Duodenal mucosa (tissue), 2 donors: ENCODE measurements around the gene MB21D2.

Source experiments
- H3K27ac ChIP-seq: one replicate; pipeline ENCODE4 v1.7.0; 2013; ENCODE audit warnings: low read depth, low read length
- H3K27me3 ChIP-seq, 2 donors: one replicate each; pipeline ENCODE4 v1.7.0; 2013; ENCODE audit warnings: low read length in 2 of 2, control low read depth in 1 of 2; ENCODE audit not compliant: insufficient read depth in 2 of 2, control insufficient read depth in 1 of 2
- H3K36me3 ChIP-seq, 2 donors: one replicate each; pipeline ENCODE4 v1.7.0; 2013; ENCODE audit warnings: low read length in 2 of 2, control low read depth in 1 of 2; ENCODE audit not compliant: insufficient read depth in 2 of 2, control insufficient read depth in 1 of 2
- H3K4me1 ChIP-seq, 2 donors: one replicate each; pipeline ENCODE4 v1.7.0; 2013; ENCODE audit warnings: low read length in 2 of 2, control low read depth in 1 of 2; ENCODE audit not compliant: insufficient read depth in 2 of 2, control insufficient read depth in 1 of 2
- H3K4me3 ChIP-seq, 2 donors: one replicate each; pipeline ENCODE4 v1.7.0; 2013; ENCODE audit warnings: low read length in 2 of 2, low read depth in 1 of 2
- H3K9ac ChIP-seq, 2 donors: one replicate each; pipeline ENCODE4 v1.7.0; 2013; ENCODE audit warnings: low read length in 2 of 2, low read depth in 1 of 2
- H3K9me3 ChIP-seq, 2 donors: one replicate each; pipeline ENCODE4 v1.7.0; 2013; ENCODE audit warnings: low read length in 2 of 2, control low read depth in 1 of 2; ENCODE audit not compliant: control insufficient read depth in 1 of 2

The MB21D2 gene

DNA sequence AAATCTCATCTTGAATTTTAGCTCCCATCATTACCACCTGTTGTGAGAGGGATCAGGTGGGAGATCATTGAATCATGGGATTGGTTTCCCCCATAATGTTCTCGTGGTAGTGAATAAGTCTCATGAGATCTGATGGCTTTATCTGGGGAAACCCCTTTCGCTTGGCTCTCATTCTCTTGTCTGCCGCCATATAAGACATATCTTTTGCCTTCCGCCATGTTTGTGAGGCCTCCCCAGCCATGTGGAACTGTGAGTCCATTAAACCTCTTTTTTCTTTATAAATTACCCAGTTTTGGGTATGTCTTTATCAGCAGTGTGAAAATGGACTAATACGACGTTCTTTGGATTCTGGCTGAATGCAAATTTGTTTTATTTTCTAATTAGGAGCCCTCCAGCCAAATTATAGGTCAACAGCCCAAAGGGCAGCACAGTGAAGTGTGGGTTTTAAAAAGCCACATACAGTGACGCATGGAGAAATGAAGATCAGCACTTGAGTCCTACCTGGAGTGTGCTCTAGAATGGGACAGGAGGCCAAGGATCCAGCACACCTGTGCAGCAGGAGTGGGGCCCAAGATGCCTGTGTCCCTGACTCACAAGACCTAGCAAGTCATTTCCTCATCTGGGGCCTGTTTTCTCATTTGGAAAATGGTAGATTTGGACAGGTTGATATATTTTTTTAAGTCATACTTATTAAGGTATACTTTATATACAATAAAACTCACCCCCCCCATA lies 89.6 kb downstream of the MB21D2 start:
- H3K9me3 ChIP-seq: no peaks in the 10 kb centered on the region
- H3K27ac ChIP-seq: no peak overlapping the region
- peaks cover 15 to 16% of the 10 kb centered on the region in 2 donors for H3K4me1 ChIP-seq
- H3K9ac ChIP-seq: no peak overlapping the region
- no peaks in the 10 kb centered on the region for H3K36me3 ChIP-seq
- no peaks in the 10 kb centered on the region for H3K27me3 ChIP-seq
- no peak overlapping the region for H3K4me3 ChIP-seq

GRCh38 chr3:192827208-192827607 lies 90.4 kb downstream of the MB21D2 start:
- Histone ChIP-seq H3K4me1 (peaks cover 15 to 16% of the 10 kb centered on the region in 2 donors), H3K9ac (no peak overlapping the region), H3K27me3 (no peaks in the 10 kb centered on the region), H3K4me3 (no peak overlapping the region), H3K9me3 (no peaks in the 10 kb centered on the region), H3K27ac (no peak overlapping the region), H3K36me3 (no peaks in the 10 kb centered on the region)

GRCh38 chr3:192826214-192827006 lies 91.2 kb downstream of the MB21D2 start:
- Histone ChIP-seq H3K9me3 (no peaks in the 10 kb centered on the region), H3K27ac (no peak overlapping the region), H3K9ac (no peak overlapping the region), H3K4me3 (no peak overlapping the region), H3K4me1 (peaks cover 16 to 19% of the 10 kb centered on the region in 2 donors), H3K36me3 (no peaks in the 10 kb centered on the region), H3K27me3 (no peaks in the 10 kb centered on the region)

DNA sequence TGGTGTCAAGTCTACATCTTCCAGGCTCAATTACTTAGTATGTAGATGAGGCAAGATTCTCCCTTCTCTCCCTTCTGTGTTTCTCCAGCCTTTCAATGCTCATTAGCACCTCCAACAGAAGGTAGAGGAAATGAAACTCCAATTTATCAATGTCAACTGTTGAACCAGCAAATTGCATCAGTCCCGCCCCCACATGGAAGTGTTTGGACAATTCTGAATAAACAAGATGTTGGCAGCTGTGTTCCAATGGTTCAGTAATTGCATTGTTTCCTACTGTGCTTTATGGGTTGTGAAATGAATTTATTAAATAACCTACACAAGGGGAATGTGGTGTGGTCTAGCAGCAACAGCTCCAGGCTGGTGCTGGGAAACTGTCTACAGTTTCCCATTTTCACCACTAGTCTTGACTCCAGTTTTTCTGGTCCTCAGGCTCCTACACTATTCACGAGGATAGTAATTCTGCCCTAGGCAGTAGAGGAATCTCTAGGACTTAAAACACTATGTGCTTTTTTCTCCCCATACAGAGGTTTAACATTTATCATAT lies 91.9 kb downstream of the MB21D2 start:
- no peak overlapping the region for H3K9ac ChIP-seq
- H3K9me3 ChIP-seq: no peaks in the 10 kb centered on the region
- H3K36me3 ChIP-seq: no peaks in the 10 kb centered on the region
- H3K27ac ChIP-seq: no peak overlapping the region
- peaks cover 15 to 21% of the 10 kb centered on the region in 2 donors for H3K4me1 ChIP-seq
- no peaks in the 10 kb centered on the region for H3K27me3 ChIP-seq
- no peak overlapping the region for H3K4me3 ChIP-seq

- no peak overlapping the region for H3K9ac ChIP-seq
- H3K4me1 ChIP-seq: peaks cover 15 to 24% of the 10 kb centered on the region in 2 donors
- H3K9me3 ChIP-seq: no peaks in the 10 kb centered on the region
- H3K4me3 ChIP-seq: no peak overlapping the region
- H3K27ac ChIP-seq: no peak overlapping the region
- H3K27me3 ChIP-seq: no peaks in the 10 kb centered on the region
- no peaks in the 10 kb centered on the region for H3K36me3 ChIP-seq
These were observed 92.4 kb downstream of the MB21D2 start for GRCh38 chr3:192825216-192825615.

GRCh38 chr3:192824313-192824712 lies 93.3 kb downstream of the MB21D2 start:
- H3K27ac ChIP-seq: no peak overlapping the region
- H3K27me3 ChIP-seq: no peaks in the 10 kb centered on the region
- no peaks in the 10 kb centered on the region for H3K9me3 ChIP-seq
- H3K9ac ChIP-seq: no peak overlapping the region
- peaks cover 21 to 33% of the 10 kb centered on the region in 2 donors for H3K4me1 ChIP-seq
- H3K4me3 ChIP-seq: no peak overlapping the region
- no peaks in the 10 kb centered on the region for H3K36me3 ChIP-seq

- peaks cover 33 to 47% of the 10 kb centered on the region in 2 donors for H3K4me1 ChIP-seq
- no peaks in the 10 kb centered on the region for H3K36me3 ChIP-seq
- no peaks in the 10 kb centered on the region for H3K9me3 ChIP-seq
- no peak overlapping the region for H3K27ac ChIP-seq
- no peaks in the 10 kb centered on the region for H3K27me3 ChIP-seq
- no peak overlapping the region for H3K9ac ChIP-seq
- H3K4me3 ChIP-seq: no peak overlapping the region
These were observed 96.5 kb downstream of the MB21D2 start for GRCh38 chr3:192821161-192821560.

DNA sequence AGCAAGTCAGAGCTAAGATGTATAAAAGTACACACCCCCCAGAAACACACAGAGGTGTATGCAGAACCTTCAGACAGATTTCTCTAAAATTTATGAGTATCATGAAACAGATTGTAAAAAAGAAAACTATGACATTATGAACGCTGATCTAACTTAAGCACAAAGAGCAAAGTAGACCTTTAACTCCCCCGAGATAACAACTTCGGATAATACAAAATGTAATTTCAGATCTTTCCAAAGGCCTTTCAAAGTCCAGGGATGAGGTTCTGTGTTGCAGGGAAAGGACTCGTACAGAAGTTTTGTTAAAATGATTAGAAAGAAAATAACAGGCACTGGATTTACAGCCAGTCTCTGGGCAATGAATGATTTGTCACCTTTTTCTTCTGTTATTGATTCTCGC lies 97.5 kb downstream of the MB21D2 start:
- Histone ChIP-seq H3K4me3 (no peak overlapping the region), H3K27ac (no peak overlapping the region), H3K9me3 (no peaks in the 10 kb centered on the region), H3K9ac (no peak overlapping the region), H3K36me3 (no peaks in the 10 kb centered on the region), H3K4me1 (peaks cover 27 to 37% of the 10 kb centered on the region in 2 donors), H3K27me3 (no peaks in the 10 kb centered on the region)

DNA sequence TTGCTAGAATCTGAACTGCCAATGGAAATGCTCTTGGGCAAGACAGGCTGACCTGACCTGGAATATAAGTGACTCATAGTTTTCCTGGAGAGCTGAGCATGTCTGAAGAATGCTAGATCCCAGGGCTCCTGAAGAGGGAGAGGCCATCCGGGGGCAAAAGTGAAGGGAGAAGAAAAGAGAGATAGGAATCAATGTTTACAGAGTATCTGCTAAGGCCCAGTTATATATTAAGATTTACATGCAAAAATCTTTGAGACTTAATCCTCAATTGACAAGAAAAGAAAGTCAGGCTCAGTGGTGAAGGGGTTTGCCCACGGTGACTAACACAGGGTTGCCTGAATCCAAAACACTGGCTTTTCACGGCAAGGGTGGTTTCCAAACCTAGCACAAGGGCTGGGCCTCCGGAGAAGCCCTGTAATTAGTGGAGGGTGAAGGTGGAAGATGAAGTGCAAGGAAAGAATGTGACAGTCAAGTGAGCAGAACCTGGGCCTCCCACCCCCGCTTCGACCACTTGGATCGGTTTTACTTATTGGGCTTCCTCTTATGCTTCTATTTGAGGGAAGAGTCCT lies 98.6 kb downstream of the MB21D2 start:
- H3K27me3 ChIP-seq: no peaks in the 10 kb centered on the region
- H3K27ac ChIP-seq: no peak overlapping the region
- no peak overlapping the region for H3K4me3 ChIP-seq
- no peaks in the 10 kb centered on the region for H3K36me3 ChIP-seq
- no peaks in the 10 kb centered on the region for H3K9me3 ChIP-seq
- no peak overlapping the region for H3K9ac ChIP-seq
- H3K4me1 ChIP-seq: peaks cover 27 to 33% of the 10 kb centered on the region in 2 donors

DNA sequence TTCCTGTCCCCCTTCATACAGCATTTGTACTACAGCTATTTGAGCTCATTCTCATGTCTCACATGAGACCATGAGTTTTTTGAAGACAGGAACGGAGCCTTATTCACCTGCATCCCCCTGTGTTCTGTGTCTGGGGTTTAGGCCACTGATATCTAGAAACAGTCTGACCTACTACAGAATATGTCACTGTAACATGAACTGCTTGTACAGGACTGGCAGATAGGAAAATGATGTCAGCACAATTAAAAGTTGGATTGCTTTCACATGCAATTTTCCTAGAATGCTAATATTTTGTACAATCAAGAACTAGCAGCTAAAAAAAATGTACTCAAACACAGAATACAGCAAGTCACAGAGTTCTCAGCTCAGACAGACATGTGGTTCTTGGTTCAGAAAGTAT lies 99.5 kb downstream of the MB21D2 start:
- no peaks in the 10 kb centered on the region for H3K27me3 ChIP-seq

More for the DNA sequence above, 99.5 kb downstream of the MB21D2 start:
- H3K9me3 ChIP-seq: no peaks in the 10 kb centered on the region
- H3K27ac ChIP-seq: no peak overlapping the region
- H3K4me3 ChIP-seq: no peak overlapping the region
- H3K4me1 ChIP-seq: peaks cover 27 to 33% of the 10 kb centered on the region in 2 donors
- no peak overlapping the region for H3K9ac ChIP-seq
- no peaks in the 10 kb centered on the region for H3K36me3 ChIP-seq
